Astrocyte of the cerebellum (primary cell): Measurements from ENCODE around the gene EPHA4.

Source experiments
- DNase-seq: peaks from one replicate; pipeline ENCODE4 v3.0.0-alpha.2; 2011; ENCODE audit warnings: low read depth
- H3K4me3 ChIP-seq: 2 replicates; pipeline ENCODE4 v1.5.1; 2011; ENCODE audit warnings: mild to moderate bottlenecking, low read depth, low read length, moderate library complexity
- in situ Hi-C: cut with HindIII; loops from 2 replicates; pipeline ENCODE4 v1.10.0; 2017; ENCODE audit warnings: low sequenced_read_pairs
- TF ChIP-seq, protein P1 (sequence below): IDR thresholded peaks from 2 replicates; pipeline ENCODE4 v1.5.1; 2012; ENCODE audit warnings: low read length, low read depth, moderate library complexity, mild to moderate bottlenecking; ENCODE audit errors: missing control alignments

Gene EPHA4

DNA sequence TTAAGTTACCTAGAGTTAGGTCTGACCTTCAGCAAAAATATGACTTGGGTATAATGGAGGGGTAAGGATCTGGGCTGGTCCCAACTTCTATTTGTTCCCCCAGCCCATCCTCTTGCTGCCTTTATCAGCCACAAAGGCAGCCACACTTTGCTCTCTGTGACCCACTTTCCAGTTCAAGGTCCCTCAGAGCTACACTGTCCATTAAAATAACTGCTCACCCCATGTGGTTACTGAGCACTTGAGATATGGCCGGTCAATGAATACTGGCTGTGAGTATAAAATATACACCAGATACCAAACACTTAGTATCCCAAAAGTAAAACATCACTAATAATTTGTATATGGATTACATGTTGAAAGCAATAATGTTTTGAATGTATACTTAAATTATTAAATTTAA, 67.2 kb downstream of the EPHA4 start:
- TF ChIP-seq, protein P1, sequence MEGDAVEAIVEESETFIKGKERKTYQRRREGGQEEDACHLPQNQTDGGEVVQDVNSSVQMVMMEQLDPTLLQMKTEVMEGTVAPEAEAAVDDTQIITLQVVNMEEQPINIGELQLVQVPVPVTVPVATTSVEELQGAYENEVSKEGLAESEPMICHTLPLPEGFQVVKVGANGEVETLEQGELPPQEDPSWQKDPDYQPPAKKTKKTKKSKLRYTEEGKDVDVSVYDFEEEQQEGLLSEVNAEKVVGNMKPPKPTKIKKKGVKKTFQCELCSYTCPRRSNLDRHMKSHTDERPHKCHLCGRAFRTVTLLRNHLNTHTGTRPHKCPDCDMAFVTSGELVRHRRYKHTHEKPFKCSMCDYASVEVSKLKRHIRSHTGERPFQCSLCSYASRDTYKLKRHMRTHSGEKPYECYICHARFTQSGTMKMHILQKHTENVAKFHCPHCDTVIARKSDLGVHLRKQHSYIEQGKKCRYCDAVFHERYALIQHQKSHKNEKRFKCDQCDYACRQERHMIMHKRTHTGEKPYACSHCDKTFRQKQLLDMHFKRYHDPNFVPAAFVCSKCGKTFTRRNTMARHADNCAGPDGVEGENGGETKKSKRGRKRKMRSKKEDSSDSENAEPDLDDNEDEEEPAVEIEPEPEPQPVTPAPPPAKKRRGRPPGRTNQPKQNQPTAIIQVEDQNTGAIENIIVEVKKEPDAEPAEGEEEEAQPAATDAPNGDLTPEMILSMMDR: no peak
- no peak for DNase-seq
- no peak overlapping the region for H3K4me3 ChIP-seq
- in situ Hi-C loops: no loop called here

DNA sequence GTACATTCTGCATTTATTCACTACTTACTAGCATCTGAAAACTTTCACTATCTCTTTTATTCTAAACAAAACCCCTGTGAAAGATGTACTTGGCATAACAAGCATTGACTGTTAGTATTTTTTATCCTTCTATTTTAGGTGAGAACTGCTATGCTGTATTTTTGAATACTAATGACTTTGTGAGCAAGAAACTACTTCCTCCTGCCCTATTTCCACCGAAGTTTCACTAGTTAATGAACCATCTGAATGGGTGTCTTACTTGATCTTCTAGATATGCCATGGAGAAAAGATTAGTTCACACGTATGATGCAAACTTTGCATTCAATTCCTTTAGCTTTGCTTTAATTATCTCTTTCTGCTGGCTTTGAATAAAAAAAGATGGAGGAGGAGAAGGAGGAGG, 68.1 kb downstream of the EPHA4 start:
- DNase-seq: no peak
- H3K4me3 ChIP-seq: no peak overlapping the region
- in situ Hi-C loops: no loop called here
- TF ChIP-seq, protein P1: no peak

DNA sequence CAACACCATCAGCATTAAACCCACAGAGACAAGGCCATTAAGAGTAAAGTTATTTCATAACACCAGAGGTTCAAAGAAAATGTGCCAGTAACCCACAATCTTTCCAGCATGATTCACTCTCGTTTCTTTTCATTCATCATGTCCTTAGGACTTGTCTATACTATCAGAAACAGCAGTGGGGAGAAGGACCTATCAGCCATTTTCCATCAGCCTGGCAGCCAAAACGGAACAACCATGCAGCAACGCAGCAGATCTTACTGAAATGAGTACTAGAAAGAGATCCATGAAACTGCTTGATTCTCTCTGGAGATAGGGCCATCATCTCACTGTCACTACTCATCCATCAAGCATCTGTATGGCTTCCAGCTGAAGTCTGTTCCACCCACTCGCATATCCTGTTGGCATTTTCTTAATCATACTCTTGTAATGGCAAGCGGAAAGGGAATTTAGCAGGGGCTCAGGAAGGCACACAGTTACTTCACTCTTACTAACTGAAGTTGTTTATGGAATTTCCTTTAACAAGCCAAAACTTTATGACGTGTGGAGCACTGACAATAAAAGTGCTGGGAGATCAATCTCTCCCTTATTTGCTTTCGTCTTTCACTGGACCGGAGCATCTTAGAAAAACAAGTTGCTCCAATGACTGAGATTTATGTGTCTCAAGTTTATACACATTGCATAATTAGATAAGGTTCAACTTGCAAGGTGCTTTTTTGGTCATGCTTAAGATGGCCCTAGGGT, 69.7 kb downstream of the EPHA4 start:
- no peak overlapping the region for H3K4me3 ChIP-seq
- peak; percentile 35 for DNase-seq
- in situ Hi-C loops: no loop called here
- TF ChIP-seq, protein P1: no peak

DNA sequence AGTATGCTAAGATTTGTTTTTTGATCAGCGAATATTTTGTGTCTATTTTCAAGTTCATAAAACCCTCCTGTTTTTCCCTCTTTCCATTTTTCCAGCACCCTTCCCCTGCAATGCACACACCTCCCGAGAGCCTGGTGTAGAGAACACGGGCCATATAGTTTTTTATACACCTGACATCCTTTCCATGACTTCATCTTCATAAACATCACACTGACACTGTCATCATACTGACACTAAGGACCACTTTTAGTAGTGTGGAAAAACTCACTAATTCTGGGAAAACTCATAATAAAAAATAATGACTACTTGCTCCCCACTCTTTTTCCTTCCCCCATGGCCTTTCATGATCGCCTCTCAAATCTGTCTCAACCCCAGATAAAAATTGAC, 70.2 kb downstream of the EPHA4 start:
- TF ChIP-seq, protein P1: no peak
- DNase-seq: no peak
- peak overlapping the region; percentile 5 for H3K4me3 ChIP-seq
- in situ Hi-C loops: no loop called here

DNA sequence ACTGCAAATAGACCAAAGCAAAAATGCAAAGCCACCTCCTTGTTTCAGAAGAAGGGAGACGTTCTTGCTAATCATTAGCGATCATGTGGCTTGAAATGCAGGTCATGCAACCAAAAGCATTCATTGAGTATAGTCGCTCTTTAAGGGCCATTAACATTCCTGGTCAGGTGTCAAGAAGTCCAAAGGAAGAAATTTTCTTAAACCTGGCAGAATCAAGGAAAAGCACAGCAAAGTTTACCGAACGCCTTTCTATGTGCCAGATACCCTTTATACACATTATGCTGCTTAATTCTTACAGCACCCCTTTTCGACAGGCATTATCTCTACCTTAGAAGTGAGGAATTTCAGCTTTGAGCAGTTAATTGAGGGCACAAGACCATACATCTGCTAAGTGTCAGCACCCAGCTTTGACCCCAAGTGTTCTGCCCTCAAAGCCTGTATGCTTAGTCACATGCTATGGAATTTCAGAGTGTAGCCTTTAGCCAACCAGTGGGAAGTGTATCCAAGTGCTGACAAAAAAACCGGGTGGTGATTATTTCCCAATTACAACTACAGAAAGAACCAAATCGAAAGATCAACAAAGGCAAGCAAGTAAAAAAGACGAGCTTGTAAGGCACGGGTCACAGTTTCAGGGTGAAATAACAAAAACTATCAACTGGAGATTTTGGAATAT, 70.8 kb downstream of the EPHA4 start:
- H3K4me3 ChIP-seq: peak overlapping the region; percentile 5
- in situ Hi-C loops: no loop called here
- TF ChIP-seq, protein P1: no peak
- DNase-seq: peak; percentile 44

DNA sequence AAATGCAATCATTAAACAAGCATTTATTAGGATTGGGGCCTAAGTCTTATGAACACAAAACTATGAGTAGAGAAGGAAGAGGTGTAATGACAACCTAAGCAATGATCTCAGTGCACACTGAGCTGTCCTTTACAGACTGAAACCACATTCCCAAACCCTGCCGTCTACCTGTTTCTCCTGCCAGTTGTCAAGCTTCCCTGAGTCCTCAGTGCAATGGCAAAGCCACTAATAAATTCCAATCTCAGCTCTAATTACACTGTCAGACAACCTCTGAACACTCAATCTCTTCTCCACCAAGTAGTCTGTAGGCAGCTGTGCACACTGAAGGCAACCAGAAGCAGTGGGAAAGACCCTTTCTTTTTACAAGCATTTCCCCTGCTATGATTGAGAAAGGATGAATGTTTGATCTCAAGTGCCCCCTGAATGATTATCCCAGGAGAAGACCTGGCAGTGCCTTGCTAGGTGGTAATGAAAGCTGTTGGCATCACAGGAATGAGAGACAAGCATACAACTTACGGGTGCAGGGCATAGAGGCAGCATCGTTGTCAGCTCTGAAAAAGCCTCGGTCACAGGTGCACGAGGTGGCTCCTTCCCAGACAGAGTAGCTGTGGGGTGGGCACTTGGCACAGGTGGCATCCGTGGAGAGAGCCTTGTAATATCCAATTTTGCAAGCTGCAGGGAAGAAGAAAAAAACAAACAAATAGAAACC, 71.4 kb downstream of the EPHA4 start:
- no peak for DNase-seq
- in situ Hi-C loops: no loop called here
- TF ChIP-seq, protein P1: no peak
- H3K4me3 ChIP-seq: no peak overlapping the region
